NB4 (cell line): ENCODE data around the gene ADD1.
"Not testable (repeated sequence)": the region's sequence is repeated elsewhere in the genome, so short reads cannot be mapped to it uniquely, and the experiment has no call there.

ENCODE experiments used
- CTCF ChIP-seq: IDR thresholded peaks from one replicate; pipeline ENCODE4 v1.5.1; 2012; ENCODE audit warnings: low read depth, low read length
- MAX ChIP-seq: IDR thresholded peaks from 2 replicates; pipeline ENCODE4 v1.6.1; 2011; ENCODE audit warnings: low read depth, low read length
- MYC ChIP-seq: IDR thresholded peaks from 2 replicates; pipeline ENCODE4 v1.6.1; 2011; ENCODE audit warnings: low read depth, low read length
- POLR2A ChIP-seq: IDR thresholded peaks from 2 replicates; pipeline ENCODE4 v1.6.1; 2011; ENCODE audit warnings: mild to moderate bottlenecking; ENCODE audit not compliant: insufficient read length; ENCODE audit errors: extremely low read depth

- not testable (repeated sequence) for TF ChIP-seq CTCF, MAX, POLR2A, MYC
These were observed 94.8 kb downstream of the ADD1 start for GRCh38 chr4:2938411-2938810.
